Measurements from ENCODE around the gene INPP5F.

- TF ChIP-seq SNAI2 (CRISPR knock-in tag; IDR thresholded peaks at IDR 0.05): no peak
- TF ChIP-seq ZNF565 (CRISPR knock-in tag; conservative IDR thresholded peaks at IDR 0.05; ENCODE audit: low read depth): no peak
- no peak for TF ChIP-seq ESRRG (CRISPR knock-in tag; IDR thresholded peaks at IDR 0.05)
- no peak for TF ChIP-seq ZFP3 (CRISPR knock-in tag; IDR thresholded peaks at IDR 0.05)
- TF ChIP-seq PATZ1 (CRISPR knock-in tag; IDR thresholded peaks at IDR 0.05; ENCODE audit: borderline replicate concordance): no peak
- TF ChIP-seq POU6F1 (CRISPR knock-in tag; IDR thresholded peaks at IDR 0.05; ENCODE audit: borderline replicate concordance, low read depth): no peak
- TF ChIP-seq RARB (CRISPR knock-in tag; IDR thresholded peaks at IDR 0.05): no peak
- TF ChIP-seq TSHZ2 (CRISPR knock-in tag; IDR thresholded peaks at IDR 0.05): no peak
- TF ChIP-seq ZFP30 (CRISPR knock-in tag; IDR thresholded peaks at IDR 0.05): no peak
- no peak for TF ChIP-seq GLIS3 (CRISPR knock-in tag; IDR thresholded peaks at IDR 0.05)
Observed at GRCh38 chr10:119750391-119751230, 24.8 kb downstream of the INPP5F start.

Data from SK-N-SH treated with all-trans-retinoic acid at 6 μM for 48 hours (cell line).